GM18508 (cell line): ENCODE data around the gene SPRING1.

Experiments used
- ATAC-seq: cut with Tn5 transposase; IDR thresholded peaks from one replicate; pipeline ENCODE4 v1.9.1; 2021; ENCODE audit warnings: moderate number of reproducible peaks; ENCODE audit not compliant: insufficient read depth, unreplicated experiment

Gene SPRING1

GRCh38 chr12:116712458-116713303 lies 25.2 kb downstream of the SPRING1 start:
- ATAC-seq, result no peak

- no peak for ATAC-seq
Observed at GRCh38 chr12:116710370-116711150, 27.3 kb downstream of the SPRING1 start.

GRCh38 chr12:116709768-116710167 lies 28.1 kb downstream of the SPRING1 start:
- no peak for ATAC-seq

- no peak for ATAC-seq
Observed at GRCh38 chr12:116708826-116709756, 28.8 kb downstream of the SPRING1 start.

GRCh38 chr12:116707751-116708150 lies 30.1 kb downstream of the SPRING1 start:
- no peak for ATAC-seq

GRCh38 chr12:116703214-116703795 lies 34.6 kb downstream of the SPRING1 start:
- ATAC-seq, result no peak

GRCh38 chr12:116701432-116701831 lies 36.4 kb downstream of the SPRING1 start:
- no peak for ATAC-seq

- no peak for ATAC-seq
Observed at GRCh38 chr12:116700066-116700465, 37.8 kb downstream of the SPRING1 start.

- ATAC-seq, result no peak
Observed at GRCh38 chr12:116698554-116699075, 39.3 kb downstream of the SPRING1 start.

- ATAC-seq, result no peak
Observed at GRCh38 chr12:116698116-116698515, 39.8 kb downstream of the SPRING1 start.

- no peak for ATAC-seq
Observed at GRCh38 chr12:116697716-116698115, 40.2 kb downstream of the SPRING1 start.

GRCh38 chr12:116697305-116697704 lies 40.6 kb downstream of the SPRING1 start:
- ATAC-seq, result no peak

GRCh38 chr12:116695464-116695725 lies 42.5 kb downstream of the SPRING1 start:
- no peak for ATAC-seq

GRCh38 chr12:116694653-116695463 lies 43.0 kb downstream of the SPRING1 start:
- no peak for ATAC-seq

- no peak for ATAC-seq
Observed at GRCh38 chr12:116693286-116694227, 44.3 kb downstream of the SPRING1 start.

- ATAC-seq, result no peak
Observed at GRCh38 chr12:116692605-116693004, 45.3 kb downstream of the SPRING1 start.

GRCh38 chr12:116691636-116692035 lies 46.2 kb downstream of the SPRING1 start:
- ATAC-seq, result no peak

GRCh38 chr12:116691205-116691604 lies 46.7 kb downstream of the SPRING1 start:
- ATAC-seq, result no peak
